Measurements from ENCODE around the gene ARHGEF37.
"Not testable (repeated sequence)": the region's sequence is repeated elsewhere in the genome, so short reads cannot be mapped to it uniquely, and the experiment has no call there.

Gene ARHGEF37

GRCh38 chr5:149586708-149587318, 5.5 kb downstream of the ARHGEF37 start:
- WGBS, 2 experiments (ENCODE audit: insufficient coverage in 2 of 2), result no CpG with 5 or more reads among the region's 1 CpG

DNA sequence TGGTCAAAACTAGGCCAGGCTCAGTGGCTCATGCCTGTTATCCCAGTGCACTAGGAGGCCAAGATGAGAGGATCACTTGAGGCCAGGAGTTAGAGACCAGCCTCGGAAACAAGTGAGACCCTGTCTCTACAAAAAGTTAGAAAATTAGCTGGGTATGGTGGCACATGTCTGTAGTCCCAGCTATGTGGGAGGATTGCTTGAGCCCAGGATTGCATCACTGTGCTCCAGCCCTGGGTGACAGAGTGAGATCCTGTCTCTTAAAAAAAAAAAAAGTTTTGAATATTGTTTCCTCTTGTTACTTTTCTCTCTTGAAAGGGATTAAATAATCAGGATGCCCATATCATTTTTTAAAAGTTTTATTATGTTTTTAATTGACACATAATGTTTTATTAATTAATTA, 7.6 kb downstream of the ARHGEF37 start:
- H3K4me1 ChIP-seq (ENCODE audit: control insufficient read depth, insufficient read depth, low read length, poor library complexity, severe bottlenecking), result no peaks in the 10 kb centered on the region
- H3K27ac ChIP-seq (ENCODE audit: low read depth, low read length, severe bottlenecking), result no peak overlapping the region
- H3K9me3 ChIP-seq (ENCODE audit: control insufficient read depth, low read length), result no peaks in the 10 kb centered on the region
- H3K4me3 ChIP-seq (ENCODE audit: extremely low read depth, insufficient read depth, low read length, poor library complexity, severe bottlenecking), result no peak overlapping the region
- 82 to 88% methylated on average over 1 of the region's 1 CpG for WGBS, 2 experiments (ENCODE audit: insufficient coverage in 2 of 2)
- H3K36me3 ChIP-seq (ENCODE audit: control insufficient read depth, insufficient read depth, low read length), result no peaks in the 10 kb centered on the region

More at GRCh38 chr5:149586708-149587318, 5.5 kb downstream of the ARHGEF37 start:
- Histone ChIP-seq H3K4me3 (ENCODE audit: extremely low read depth, insufficient read depth, low read length, poor library complexity, severe bottlenecking) (no peak overlapping the region), H3K4me1 (ENCODE audit: control insufficient read depth, insufficient read depth, low read length, poor library complexity, severe bottlenecking) (peaks cover 4% of the 10 kb centered on the region), H3K27ac (ENCODE audit: low read depth, low read length, severe bottlenecking) (no peak overlapping the region), H3K36me3 (ENCODE audit: control insufficient read depth, insufficient read depth, low read length) (no peaks in the 10 kb centered on the region), H3K9me3 (ENCODE audit: control insufficient read depth, low read length) (no peaks in the 10 kb centered on the region)

DNA sequence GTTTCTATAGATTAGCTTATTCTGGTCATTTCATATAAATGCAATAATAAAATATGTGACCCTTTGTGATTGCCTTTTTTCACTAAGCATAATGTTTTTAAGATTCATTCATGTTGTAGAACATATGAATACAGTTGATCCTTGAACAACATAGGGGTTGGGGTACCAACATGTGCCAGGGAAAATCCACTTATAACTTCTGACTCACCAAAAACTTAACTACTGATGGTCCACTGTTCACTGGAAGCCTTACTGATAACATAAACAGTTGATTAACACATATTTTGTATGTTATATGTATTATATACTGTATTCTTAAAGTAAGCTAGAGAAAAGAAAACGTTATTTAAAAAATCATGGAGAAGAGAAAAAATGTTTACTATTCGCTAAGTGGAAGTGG, 12.1 kb downstream of the ARHGEF37 start:
- no peaks in the 10 kb centered on the region for H3K4me1 ChIP-seq (ENCODE audit: control insufficient read depth, insufficient read depth, low read length, poor library complexity, severe bottlenecking)
- no peak overlapping the region for H3K27ac ChIP-seq (ENCODE audit: low read depth, low read length, severe bottlenecking)
- WGBS, 2 experiments (ENCODE audit: insufficient coverage in 2 of 2), result 94 to 96% methylated on average over 2 of the region's 2 CpGs
- no peaks in the 10 kb centered on the region for H3K9me3 ChIP-seq (ENCODE audit: control insufficient read depth, low read length)
- H3K36me3 ChIP-seq (ENCODE audit: control insufficient read depth, insufficient read depth, low read length), result no peaks in the 10 kb centered on the region
- H3K4me3 ChIP-seq (ENCODE audit: extremely low read depth, insufficient read depth, low read length, poor library complexity, severe bottlenecking), result no peak overlapping the region

GRCh38 chr5:149594206-149594895, 13.1 kb downstream of the ARHGEF37 start:
- WGBS, 2 experiments (ENCODE audit: insufficient coverage in 2 of 2), result 93 to 100% methylated on average over 2 of the region's 5 CpGs
- no peaks in the 10 kb centered on the region for H3K4me1 ChIP-seq (ENCODE audit: control insufficient read depth, insufficient read depth, low read length, poor library complexity, severe bottlenecking)
- H3K4me3 ChIP-seq (ENCODE audit: extremely low read depth, insufficient read depth, low read length, poor library complexity, severe bottlenecking), result no peak overlapping the region

GRCh38 chr5:149595105-149595504, 13.8 kb downstream of the ARHGEF37 start:
- not testable (repeated sequence) for H3K27ac ChIP-seq (ENCODE audit: low read depth, low read length, severe bottlenecking); H3K9me3 ChIP-seq (ENCODE audit: control insufficient read depth, low read length); H3K36me3 ChIP-seq (ENCODE audit: control insufficient read depth, insufficient read depth, low read length); H3K4me3 ChIP-seq (ENCODE audit: extremely low read depth, insufficient read depth, low read length, poor library complexity, severe bottlenecking); H3K4me1 ChIP-seq (ENCODE audit: control insufficient read depth, insufficient read depth, low read length, poor library complexity, severe bottlenecking)
- WGBS, 2 experiments (ENCODE audit: insufficient coverage in 2 of 2), result 86 to 90% methylated on average over 1 to 2 of the region's 3 CpGs

More at GRCh38 chr5:149594206-149594895, 13.1 kb downstream of the ARHGEF37 start:
- Histone ChIP-seq H3K36me3 (ENCODE audit: control insufficient read depth, insufficient read depth, low read length) (no peaks in the 10 kb centered on the region), H3K27ac (ENCODE audit: low read depth, low read length, severe bottlenecking) (no peak overlapping the region), H3K9me3 (ENCODE audit: control insufficient read depth, low read length) (no peaks in the 10 kb centered on the region)

GRCh38 chr5:149596712-149597111, 15.4 kb downstream of the ARHGEF37 start:
- H3K4me3 ChIP-seq (ENCODE audit: extremely low read depth, insufficient read depth, low read length, poor library complexity, severe bottlenecking), result no peak overlapping the region
- no peaks in the 10 kb centered on the region for H3K9me3 ChIP-seq (ENCODE audit: control insufficient read depth, low read length)
- 92 to 100% methylated on average over 1 of the region's 2 CpGs for WGBS, 2 experiments (ENCODE audit: insufficient coverage in 2 of 2)
- no peaks in the 10 kb centered on the region for H3K36me3 ChIP-seq (ENCODE audit: control insufficient read depth, insufficient read depth, low read length)
- H3K27ac ChIP-seq (ENCODE audit: low read depth, low read length, severe bottlenecking), result peak overlapping the region; percentile 16
- H3K4me1 ChIP-seq (ENCODE audit: control insufficient read depth, insufficient read depth, low read length, poor library complexity, severe bottlenecking), result no peaks in the 10 kb centered on the region

- Histone ChIP-seq H3K4me1 (ENCODE audit: control insufficient read depth, insufficient read depth, low read length, poor library complexity, severe bottlenecking) (no peaks in the 10 kb centered on the region), H3K4me3 (ENCODE audit: extremely low read depth, insufficient read depth, low read length, poor library complexity, severe bottlenecking) (no peak overlapping the region), H3K27ac (ENCODE audit: low read depth, low read length, severe bottlenecking) (no peak overlapping the region), H3K36me3 (ENCODE audit: control insufficient read depth, insufficient read depth, low read length) (no peaks in the 10 kb centered on the region), H3K9me3 (ENCODE audit: control insufficient read depth, low read length) (no peaks in the 10 kb centered on the region)
- 96 to 98% methylated on average over 5 to 7 of the region's 7 CpGs for WGBS, 2 experiments (ENCODE audit: insufficient coverage in 2 of 2)
Observed at GRCh38 chr5:149597618-149598017, 16.3 kb downstream of the ARHGEF37 start.

GRCh38 chr5:149598234-149598633, 16.9 kb downstream of the ARHGEF37 start:
- H3K27ac ChIP-seq (ENCODE audit: low read depth, low read length, severe bottlenecking); H3K36me3 ChIP-seq (ENCODE audit: control insufficient read depth, insufficient read depth, low read length); H3K4me3 ChIP-seq (ENCODE audit: extremely low read depth, insufficient read depth, low read length, poor library complexity, severe bottlenecking); H3K4me1 ChIP-seq (ENCODE audit: control insufficient read depth, insufficient read depth, low read length, poor library complexity, severe bottlenecking); H3K9me3 ChIP-seq (ENCODE audit: control insufficient read depth, low read length): not testable (repeated sequence)
- 93 to 100% methylated on average over 2 of the region's 2 CpGs for WGBS, 2 experiments (ENCODE audit: insufficient coverage in 2 of 2)

DNA sequence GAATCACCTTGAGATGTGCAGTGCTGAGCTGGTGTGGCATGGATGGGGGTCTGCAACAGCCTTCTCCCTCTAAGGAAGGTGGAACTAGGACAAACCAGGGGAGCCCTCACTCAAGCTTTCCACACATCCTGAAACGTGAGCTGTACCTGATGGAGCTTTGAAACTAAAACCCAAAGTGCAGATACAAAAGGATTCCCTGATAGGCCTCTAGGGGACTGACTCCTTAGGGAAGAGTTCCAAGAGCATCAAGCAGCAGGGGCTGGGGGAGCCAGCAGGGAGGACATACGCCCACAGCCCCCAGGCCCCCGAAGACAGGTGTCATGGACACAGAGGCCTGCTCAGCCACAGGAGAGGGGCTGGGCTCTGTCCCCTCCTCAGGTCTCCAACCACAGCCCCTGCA, 17.7 kb downstream of the ARHGEF37 start:
- Histone ChIP-seq H3K27ac (ENCODE audit: low read depth, low read length, severe bottlenecking) (no peak overlapping the region), H3K9me3 (ENCODE audit: control insufficient read depth, low read length) (no peaks in the 10 kb centered on the region), H3K4me1 (ENCODE audit: control insufficient read depth, insufficient read depth, low read length, poor library complexity, severe bottlenecking) (no peaks in the 10 kb centered on the region), H3K4me3 (ENCODE audit: extremely low read depth, insufficient read depth, low read length, poor library complexity, severe bottlenecking) (no peak overlapping the region), H3K36me3 (ENCODE audit: control insufficient read depth, insufficient read depth, low read length) (no peaks in the 10 kb centered on the region)
- 78% methylated on average over 3 of the region's 3 CpGs; no CpG with 5 or more reads in 1 of the 2 experiments for WGBS, 2 experiments (ENCODE audit: insufficient coverage in 2 of 2)

GRCh38 chr5:149599375-149599774, 18.1 kb downstream of the ARHGEF37 start:
- Histone ChIP-seq H3K27ac (ENCODE audit: low read depth, low read length, severe bottlenecking) (no peak overlapping the region), H3K4me1 (ENCODE audit: control insufficient read depth, insufficient read depth, low read length, poor library complexity, severe bottlenecking) (no peaks in the 10 kb centered on the region), H3K4me3 (ENCODE audit: extremely low read depth, insufficient read depth, low read length, poor library complexity, severe bottlenecking) (no peak overlapping the region), H3K36me3 (ENCODE audit: control insufficient read depth, insufficient read depth, low read length) (no peaks in the 10 kb centered on the region), H3K9me3 (ENCODE audit: control insufficient read depth, low read length) (no peaks in the 10 kb centered on the region)
- no CpG with 5 or more reads among the region's 4 CpGs for WGBS, 2 experiments (ENCODE audit: insufficient coverage in 2 of 2)

- H3K36me3 ChIP-seq (ENCODE audit: control insufficient read depth, insufficient read depth, low read length), result no peaks in the 10 kb centered on the region
- H3K9me3 ChIP-seq (ENCODE audit: control insufficient read depth, low read length), result no peaks in the 10 kb centered on the region
- 73 to 82% methylated on average over 1 to 2 of the region's 3 CpGs for WGBS, 2 experiments (ENCODE audit: insufficient coverage in 2 of 2)
Observed at GRCh38 chr5:149600932-149601331, 19.6 kb downstream of the ARHGEF37 start.

More at GRCh38 chr5:149600932-149601331, 19.6 kb downstream of the ARHGEF37 start:
- H3K27ac ChIP-seq (ENCODE audit: low read depth, low read length, severe bottlenecking), result no peak overlapping the region
- H3K4me3 ChIP-seq (ENCODE audit: extremely low read depth, insufficient read depth, low read length, poor library complexity, severe bottlenecking), result no peak overlapping the region
- no peaks in the 10 kb centered on the region for H3K4me1 ChIP-seq (ENCODE audit: control insufficient read depth, insufficient read depth, low read length, poor library complexity, severe bottlenecking)
